A204.1 (cell line): ENCODE measurements around the gene TTLL11.
"Not testable (repeated sequence)": the region's sequence is repeated elsewhere in the genome, so short reads cannot be mapped to it uniquely, and the experiment has no call there.

Source experiments
- FAIRE-seq: peaks from 2 replicates; lab custom pipeline; 2012; peaks lifted over from hg19 to GRCh38; lab: Jason Lieb, UNC

Gene TTLL11

GRCh38 chr9:122004589-122004988 lies 88.5 kb downstream of the TTLL11 start:
- no peak for FAIRE-seq

DNA sequence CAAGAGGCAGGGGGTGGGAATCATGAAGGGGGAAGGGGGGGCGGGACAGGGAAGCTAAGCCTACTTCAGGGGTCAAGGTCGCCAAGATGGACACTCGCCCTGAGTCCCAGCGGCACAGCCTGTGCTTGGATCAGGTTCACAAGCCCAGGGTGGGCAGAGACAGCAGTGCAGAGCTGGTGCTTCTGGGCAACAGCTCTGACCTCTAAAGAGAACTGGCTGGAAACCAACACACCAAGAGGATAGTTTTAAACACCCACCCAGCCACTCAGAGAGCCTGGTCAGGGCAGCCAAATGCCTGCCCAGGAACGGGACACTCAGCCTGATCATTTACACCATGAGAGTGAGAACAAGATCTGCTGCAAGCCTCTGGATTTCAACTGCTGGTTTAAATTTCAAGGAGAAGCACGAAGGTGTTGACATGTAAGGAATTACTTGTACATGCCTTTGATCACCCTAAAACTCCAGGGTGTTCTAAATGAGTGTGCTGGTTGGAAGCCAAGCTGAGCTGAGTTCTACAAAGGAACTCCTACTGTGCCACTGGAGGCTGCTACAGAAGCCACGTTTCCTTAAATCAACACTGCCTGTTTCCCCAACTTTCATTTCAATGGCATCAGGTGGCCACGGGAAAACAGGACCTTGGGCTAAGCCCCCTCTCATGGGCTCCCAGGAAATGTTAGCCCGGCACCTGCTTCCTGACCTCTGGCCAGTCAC lies 91.5 kb downstream of the TTLL11 start:
- FAIRE-seq, result no peak

DNA sequence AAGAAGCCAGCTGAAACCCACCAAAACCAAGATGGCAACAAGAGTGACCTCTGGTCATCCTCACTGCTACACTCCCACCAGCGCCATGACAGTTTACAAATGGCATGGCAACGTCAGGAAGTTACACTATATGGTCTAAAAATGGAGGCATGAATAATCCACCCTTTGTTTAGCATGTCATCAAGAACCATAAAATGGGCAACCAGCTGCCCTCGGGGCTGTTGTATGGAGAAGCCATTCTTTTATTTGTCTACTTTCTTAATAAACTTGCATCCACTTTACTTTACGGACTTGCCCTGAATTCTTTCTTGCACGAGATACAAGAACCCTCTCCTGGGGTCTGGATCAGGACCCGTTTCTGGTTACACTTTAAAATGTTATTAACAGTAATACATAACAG lies 92.6 kb downstream of the TTLL11 start:
- not testable (repeated sequence) for FAIRE-seq

GRCh38 chr9:121999556-121999955 lies 93.6 kb downstream of the TTLL11 start:
- no peak for FAIRE-seq

- no peak for FAIRE-seq
These were observed 94.5 kb downstream of the TTLL11 start for GRCh38 chr9:121998513-121999049.

- FAIRE-seq, result no peak
These were observed 95.3 kb downstream of the TTLL11 start for GRCh38 chr9:121997791-121998190.

DNA sequence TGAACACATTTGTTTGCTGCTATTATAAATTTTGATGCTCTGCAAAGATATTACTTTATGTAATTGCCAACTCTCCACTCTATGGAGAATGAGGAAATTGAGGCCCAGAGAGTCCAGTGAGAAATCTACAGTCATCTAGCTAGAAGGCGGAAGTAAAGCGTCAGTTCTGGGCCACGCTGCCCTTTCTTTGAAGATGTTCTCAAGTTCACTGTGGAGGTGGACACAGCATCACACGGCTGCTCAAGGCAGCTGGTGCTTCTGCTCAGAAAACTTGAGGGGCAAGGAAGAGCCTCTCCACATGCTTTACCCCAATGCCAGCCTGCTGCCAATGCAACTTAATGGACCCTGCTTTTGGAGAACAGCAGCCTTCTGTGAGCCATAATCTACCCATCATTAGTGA lies 96.3 kb downstream of the TTLL11 start:
- FAIRE-seq, result no peak

- FAIRE-seq, result no peak
These were observed 97.1 kb downstream of the TTLL11 start for GRCh38 chr9:121995997-121996396.

- peak; percentile 82 for FAIRE-seq
These were observed 100.4 kb downstream of the TTLL11 start for GRCh38 chr9:121992571-121993212.

DNA sequence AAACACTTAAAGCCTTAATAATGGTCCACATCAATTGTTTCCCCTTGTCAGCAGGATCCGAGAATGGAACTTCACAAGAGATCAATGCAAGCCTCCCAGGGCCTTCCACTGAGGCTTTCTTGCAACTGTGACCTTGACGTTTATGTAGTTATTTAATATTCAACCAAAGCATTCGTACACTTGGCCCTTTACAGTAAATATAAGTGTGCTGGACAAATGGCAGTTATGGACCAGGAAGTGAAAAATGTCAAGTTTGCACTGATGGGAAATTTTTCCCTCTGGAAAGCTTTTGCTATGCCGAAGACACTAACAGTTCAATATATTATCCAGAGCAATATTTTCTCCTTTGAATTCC lies 101.8 kb downstream of the TTLL11 start:
- FAIRE-seq, result no peak

DNA sequence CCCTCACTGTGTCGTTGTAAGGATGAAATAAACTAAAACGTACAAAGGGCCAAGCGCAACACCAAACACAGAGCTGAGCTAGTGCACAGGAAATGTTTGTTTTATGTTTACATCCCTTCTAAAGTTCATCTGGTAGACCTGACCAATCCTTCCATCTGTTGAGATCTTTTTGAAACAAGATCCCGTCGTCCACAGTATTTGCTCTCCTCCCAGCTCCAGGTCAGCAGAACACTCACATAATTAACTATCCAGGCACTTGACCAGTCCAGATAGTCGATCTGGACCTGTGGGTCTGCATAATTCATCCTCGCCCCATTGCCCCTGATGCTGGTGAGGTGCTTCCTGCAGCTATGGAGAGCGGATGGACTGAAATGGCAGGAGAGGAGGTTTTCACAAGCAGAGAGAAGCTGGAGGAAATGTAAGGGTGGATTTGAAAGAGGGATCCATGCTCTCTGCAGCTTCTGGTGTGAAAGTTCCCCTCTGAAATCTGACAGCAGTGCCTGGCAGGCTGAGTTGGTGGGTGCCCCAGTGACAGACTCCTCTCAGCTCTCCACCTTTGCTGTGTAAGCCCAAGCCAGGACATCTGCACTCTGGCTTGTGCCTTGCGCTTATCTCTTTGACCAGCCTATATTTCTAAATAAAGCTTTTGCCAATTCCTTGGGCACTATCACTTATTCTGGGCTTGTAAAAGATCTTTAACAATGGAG lies 102.4 kb downstream of the TTLL11 start:
- FAIRE-seq, result no peak

- FAIRE-seq, result no peak
These were observed 104.1 kb downstream of the TTLL11 start for GRCh38 chr9:121989010-121989409.

DNA sequence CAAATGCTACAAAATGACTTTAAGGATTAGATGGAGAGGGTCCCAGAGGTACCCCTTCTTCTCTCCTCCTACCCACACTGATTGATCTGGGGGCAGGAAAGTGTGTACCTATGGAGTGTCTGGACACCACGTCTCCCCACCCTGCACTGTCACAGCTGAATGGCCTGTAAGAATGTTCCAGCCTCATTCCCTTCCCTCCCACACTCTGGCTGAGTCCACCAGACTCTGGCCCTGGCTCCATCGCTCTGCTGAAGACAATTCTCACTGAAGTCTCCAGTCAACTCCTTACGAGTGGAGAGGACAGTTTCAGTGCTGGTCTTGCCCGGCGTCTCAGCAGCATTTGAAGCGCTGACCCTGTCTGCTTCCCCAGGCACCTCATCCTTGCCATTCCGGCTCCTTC lies 105.8 kb downstream of the TTLL11 start:
- FAIRE-seq, result no peak

- no peak for FAIRE-seq
These were observed 107.2 kb downstream of the TTLL11 start for GRCh38 chr9:121985792-121986494.

DNA sequence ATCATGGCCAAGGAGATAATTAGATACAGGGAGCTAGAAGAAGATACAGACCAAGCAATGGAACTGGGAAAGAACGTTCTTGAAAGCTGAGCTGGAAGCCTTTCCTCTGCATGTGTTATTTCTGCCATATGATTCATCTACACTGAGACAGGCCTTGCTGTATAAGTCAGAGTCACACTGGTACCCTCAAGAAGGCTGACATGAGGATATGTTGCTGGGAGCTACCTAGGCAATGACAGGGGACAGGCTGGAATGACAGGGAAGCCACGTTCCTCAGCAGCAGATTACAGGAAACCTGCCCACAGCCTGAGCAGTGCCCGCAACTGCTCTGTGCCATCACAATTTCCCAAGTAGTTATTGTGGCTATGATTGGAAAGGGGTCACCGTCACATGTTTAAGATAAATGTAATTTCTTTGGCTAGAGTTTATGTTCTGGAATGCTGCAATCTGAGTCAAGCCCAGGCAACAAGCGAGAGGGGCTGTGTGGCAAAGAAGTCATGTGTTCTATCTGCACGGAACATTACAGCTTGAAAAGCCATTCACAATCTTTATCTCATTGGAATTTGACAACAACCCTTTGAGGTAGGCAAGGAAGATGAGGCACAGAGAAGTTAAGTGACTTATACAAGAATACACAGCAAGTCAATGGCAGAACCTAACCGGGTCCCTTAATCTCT lies 108.2 kb downstream of the TTLL11 start:
- FAIRE-seq, result no peak

DNA sequence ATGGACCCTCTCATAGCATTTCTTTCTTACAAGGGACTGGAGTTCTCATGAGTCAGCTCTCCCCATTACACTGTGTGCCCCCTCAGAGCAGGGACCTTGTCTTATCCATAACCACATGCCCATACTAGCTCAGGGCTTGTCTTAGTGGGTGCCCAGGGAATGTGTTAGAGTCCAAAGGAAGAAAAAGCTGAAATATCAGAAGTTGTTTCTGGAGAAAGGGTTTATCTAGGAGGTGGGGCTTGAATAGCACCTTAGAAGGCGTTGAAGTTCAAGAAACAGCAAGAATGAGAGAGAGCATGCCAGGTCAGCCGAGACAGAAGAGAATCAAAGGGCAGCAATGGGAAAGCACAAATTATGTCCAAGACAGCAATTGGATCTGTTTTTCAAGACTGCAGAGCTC lies 109.4 kb downstream of the TTLL11 start:
- no peak for FAIRE-seq

DNA sequence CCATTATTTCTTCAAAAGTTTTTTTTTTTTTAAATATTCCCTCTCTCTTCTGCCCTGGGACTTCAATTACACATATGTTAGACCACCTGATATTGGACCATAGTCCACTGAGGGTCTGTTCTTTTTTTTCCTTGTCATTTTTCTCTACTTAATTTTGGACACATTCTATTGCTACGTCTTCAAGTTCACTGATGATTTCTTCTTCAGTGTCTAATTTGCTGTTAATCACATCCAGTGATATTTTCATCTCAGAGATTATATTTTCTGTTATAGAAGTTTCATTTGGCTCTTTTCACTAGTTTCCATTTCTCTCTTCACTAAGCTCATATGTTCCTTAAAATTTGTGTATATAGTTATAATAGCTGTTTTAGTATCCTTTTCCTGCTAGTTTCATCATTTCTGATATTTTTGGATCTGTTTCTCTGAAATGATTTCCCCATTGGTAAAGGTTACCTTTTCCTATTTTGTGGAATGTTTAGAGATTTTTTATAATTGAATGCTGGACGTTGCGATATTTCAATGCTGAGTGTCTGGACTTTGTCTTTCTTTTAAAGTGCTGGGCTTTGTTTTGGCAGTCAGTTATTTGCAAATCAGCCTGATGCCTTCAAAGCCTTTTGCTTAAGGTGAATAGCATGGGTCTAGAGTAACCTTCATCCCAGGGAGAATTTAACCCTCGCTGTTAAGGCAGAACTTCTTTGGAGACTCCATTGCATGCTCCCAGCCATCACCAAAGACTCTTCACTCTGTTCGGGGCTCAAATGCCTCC lies 111.8 kb downstream of the TTLL11 start:
- FAIRE-seq, result no peak

- FAIRE-seq, result not testable (repeated sequence)
These were observed 112.4 kb downstream of the TTLL11 start for GRCh38 chr9:121980665-121981064.

- no peak for FAIRE-seq
These were observed 113.4 kb downstream of the TTLL11 start for GRCh38 chr9:121979736-121980135.

DNA sequence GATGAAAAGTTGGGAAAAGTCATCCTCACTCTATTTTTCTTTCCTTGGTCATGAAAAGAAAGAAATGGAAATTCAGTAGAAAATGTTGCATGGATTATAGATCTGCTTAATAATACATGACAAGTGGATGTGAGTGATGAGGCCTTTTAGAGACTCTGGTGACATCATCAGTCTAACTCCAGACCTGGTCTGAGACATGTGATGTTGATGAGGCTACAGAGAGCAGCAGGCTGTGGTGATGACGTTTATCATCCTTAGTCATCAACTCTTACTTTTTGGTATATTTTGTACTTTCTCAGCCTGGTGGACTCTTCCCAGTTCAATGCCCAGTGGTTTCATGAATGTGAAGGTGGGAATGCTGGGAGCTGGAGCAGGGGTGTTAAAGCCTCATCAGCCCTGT lies 116.4 kb downstream of the TTLL11 start:
- no peak for FAIRE-seq

DNA sequence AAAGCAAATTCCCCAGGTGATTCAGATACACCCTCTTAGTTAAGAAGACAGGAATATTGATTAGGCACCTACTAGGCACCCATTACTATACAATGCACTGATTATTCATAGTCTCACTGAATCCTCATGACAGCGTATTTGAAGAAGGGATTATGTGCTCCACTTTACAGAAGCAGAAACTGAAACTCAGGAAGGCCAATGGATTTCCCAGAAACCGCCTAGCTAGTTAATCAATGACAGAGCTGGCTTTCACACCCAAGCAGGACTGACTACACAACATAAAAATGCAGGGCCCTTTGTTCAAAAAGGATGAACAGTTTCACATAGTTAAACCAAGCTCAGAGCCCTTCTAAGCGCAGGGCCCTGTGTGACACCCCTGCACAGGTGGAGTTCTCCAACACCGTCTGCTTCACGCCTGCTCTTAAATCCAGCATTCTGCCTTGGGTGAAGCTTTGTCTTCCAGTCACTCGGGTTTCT lies 117.3 kb downstream of the TTLL11 start:
- no peak for FAIRE-seq
